Measurements from ENCODE around the gene FHAD1.

FHAD1 gene

GRCh38 chr1:15436881-15437442, 189.9 kb downstream of the FHAD1 start:
- TF ChIP-seq CTCF (IDR thresholded peaks at IDR 0.05; ENCODE audit: borderline replicate concordance, insufficient read depth, low read depth, low read length): no peak
- no peak overlapping the region for H3K4me3 ChIP-seq (ENCODE audit: low read depth, low read length)

- TF ChIP-seq CTCF (IDR thresholded peaks at IDR 0.05; ENCODE audit: borderline replicate concordance, insufficient read depth, low read depth, low read length): no peak
- no peak overlapping the region for H3K4me3 ChIP-seq (ENCODE audit: low read depth, low read length)
Measured at GRCh38 chr1:15439325-15439724, 192.3 kb downstream of the FHAD1 start.

- no peak for TF ChIP-seq CTCF (IDR thresholded peaks at IDR 0.05; ENCODE audit: borderline replicate concordance, insufficient read depth, low read depth, low read length)
- no peak overlapping the region for H3K4me3 ChIP-seq (ENCODE audit: low read depth, low read length)
Measured at GRCh38 chr1:15440357-15440756, 193.3 kb downstream of the FHAD1 start.

DNA sequence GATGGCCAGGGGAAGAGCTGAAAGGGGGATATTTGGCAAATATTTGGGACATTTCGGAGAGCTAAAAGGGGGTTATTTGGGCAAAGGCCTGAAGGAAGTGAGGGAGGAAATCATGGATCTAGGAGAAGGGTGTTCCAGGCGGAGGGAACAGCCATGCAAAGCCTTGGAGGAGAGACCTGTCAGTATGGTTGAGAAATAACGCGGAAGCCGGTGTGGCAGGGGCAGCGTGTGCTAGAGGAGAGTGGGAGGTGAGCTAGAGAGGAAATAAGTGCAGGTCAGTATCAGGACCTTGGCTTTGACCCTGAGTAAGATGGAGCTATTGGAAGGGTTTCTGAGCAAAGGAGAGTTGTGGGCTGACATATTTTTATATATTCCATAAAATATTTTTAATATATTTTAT, 194.2 kb downstream of the FHAD1 start:
- no peak overlapping the region for H3K4me3 ChIP-seq (ENCODE audit: low read depth, low read length)
- no peak for TF ChIP-seq CTCF (IDR thresholded peaks at IDR 0.05; ENCODE audit: borderline replicate concordance, insufficient read depth, low read depth, low read length)

DNA sequence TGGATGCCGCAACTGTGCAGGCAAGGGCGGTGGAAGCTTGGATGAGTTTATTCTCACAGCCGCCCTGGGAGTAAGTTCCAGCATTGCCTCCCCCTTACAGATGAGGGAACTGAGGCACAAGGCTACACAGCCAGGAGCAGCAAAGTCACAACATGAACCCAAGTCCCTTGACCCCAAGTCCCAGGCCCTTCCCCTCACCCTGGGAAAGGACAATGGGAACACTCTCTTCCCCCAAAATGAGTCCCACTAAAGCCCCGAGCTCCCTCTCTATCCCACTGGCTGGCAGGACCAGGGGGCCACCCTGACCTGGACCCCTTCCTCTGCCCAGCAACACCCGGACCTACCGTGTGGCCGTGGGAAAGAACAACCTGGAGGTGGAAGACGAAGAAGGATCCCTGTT, 195.1 kb downstream of the FHAD1 start:
- no peak for TF ChIP-seq CTCF (IDR thresholded peaks at IDR 0.05; ENCODE audit: borderline replicate concordance, insufficient read depth, low read depth, low read length)
- H3K4me3 ChIP-seq (ENCODE audit: low read depth, low read length): no peak overlapping the region

DNA sequence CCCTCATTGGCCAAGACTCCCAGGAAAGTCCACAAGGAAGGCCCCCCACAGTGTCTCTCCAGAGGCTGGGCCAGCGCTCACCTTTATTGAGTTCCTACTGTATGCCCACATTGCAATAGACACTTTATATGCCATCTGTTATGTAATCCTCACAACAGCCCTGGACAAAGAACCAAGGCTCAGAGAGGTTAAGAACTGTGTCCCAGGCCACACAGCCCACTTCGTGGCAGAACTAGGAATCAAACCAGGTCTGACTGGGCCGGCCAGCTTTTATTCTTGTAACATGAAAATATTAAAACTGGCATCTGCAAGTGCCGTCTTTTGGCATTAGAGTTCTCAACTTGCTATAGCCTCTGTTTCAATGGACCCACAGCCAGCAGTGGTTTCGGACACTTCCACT, 195.7 kb downstream of the FHAD1 start:
- no peak for TF ChIP-seq CTCF (IDR thresholded peaks at IDR 0.05; ENCODE audit: borderline replicate concordance, insufficient read depth, low read depth, low read length)
- H3K4me3 ChIP-seq (ENCODE audit: low read depth, low read length): no peak overlapping the region

DNA sequence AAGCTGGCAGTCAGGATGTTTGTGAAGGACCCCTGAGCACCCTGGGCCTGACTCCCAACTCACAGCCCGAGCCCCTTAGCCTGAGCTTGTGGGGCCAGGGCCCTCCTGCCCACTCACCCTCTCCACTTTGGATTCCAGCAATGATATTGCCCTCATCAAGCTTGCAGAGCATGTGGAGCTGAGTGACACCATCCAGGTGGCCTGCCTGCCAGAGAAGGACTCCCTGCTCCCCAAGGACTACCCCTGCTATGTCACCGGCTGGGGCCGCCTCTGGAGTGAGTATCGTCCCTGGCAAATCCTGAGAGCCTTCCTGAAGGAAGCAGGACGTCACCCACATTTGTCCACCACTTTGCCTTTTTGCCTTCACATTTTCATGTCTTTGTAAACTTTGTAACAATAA, 196.3 kb downstream of the FHAD1 start:
- TF ChIP-seq CTCF (IDR thresholded peaks at IDR 0.05; ENCODE audit: borderline replicate concordance, insufficient read depth, low read depth, low read length): no peak
- no peak overlapping the region for H3K4me3 ChIP-seq (ENCODE audit: low read depth, low read length)

Measured in GM12875 (cell line).